GM12878 (cell line): ENCODE measurements around the gene PELI1.

ENCODE experiments used
- CTCF ChIP-seq, 3 experiments: IDR thresholded peaks in 2 of 3; conservative IDR thresholded peaks in 1 of 3; 2 replicates each; pipeline ENCODE4 v1.5.1; 2011; ENCODE audit warnings: low read depth in 3 of 3, low read length in 3 of 3, mild to moderate bottlenecking in 3 of 3, control low read depth in 2 of 3, moderate library complexity in 2 of 3, inconsistent platforms in 1 of 3, mixed read lengths in 1 of 3; ENCODE audit not compliant: control insufficient read depth in 2 of 3, insufficient read depth in 1 of 3; ENCODE audit errors: extremely low read depth in 1 of 3
- EZH2 ChIP-seq: IDR thresholded peaks from 2 replicates; pipeline ENCODE4 v1.6.1; 2012; ENCODE audit warnings: low read depth, mild to moderate bottlenecking, control low read depth, inconsistent platforms, low read length, borderline replicate concordance; ENCODE audit not compliant: control insufficient read depth
- MEF2B ChIP-seq: fragments of 450-650 bp; IDR thresholded peaks from 2 replicates; pipeline ENCODE4 v1.6.1; 2018; ENCODE audit warnings: mild to moderate bottlenecking, moderate library complexity; ENCODE audit not compliant: partially characterized antibody, poor library complexity, severe bottlenecking
- POLR2A ChIP-seq: IDR thresholded peaks from 2 replicates; pipeline ENCODE4 v1.6.1; 2011; ENCODE audit warnings: low read depth, mild to moderate bottlenecking, low read length
- SRF ChIP-seq, 2 experiments: IDR thresholded peaks; 2 replicates each; pipeline ENCODE4 v1.6.1; 2011; ENCODE audit warnings: low read depth in 2 of 2, low read length in 2 of 2, mild to moderate bottlenecking in 1 of 2, moderate library complexity in 1 of 2

GRCh38 chr2:64164629-64165028 is 20.4 kb upstream of the PELI1 start:
- TF ChIP-seq SRF (IDR thresholded peaks at IDR 0.05; ENCODE audit: low read depth in 2 of 2, low read length in 2 of 2), result no peak
- TF ChIP-seq POLR2A, result no peak
- no peak for TF ChIP-seq EZH2
- no peak for TF ChIP-seq CTCF (IDR thresholded peaks at IDR 0.05 in 2 of 3, conservative IDR thresholded peaks at IDR 0.05 in 1 of 3; ENCODE audit: control insufficient read depth in 2 of 3, extremely low read depth in 1 of 3, insufficient read depth in 1 of 3, low read depth in 3 of 3, low read length in 3 of 3)
- no peak for TF ChIP-seq MEF2B
